Brain microvascular endothelial cell (primary cell): Measurements from ENCODE around the gene ZNF277.

ENCODE experiments used
- DNase-seq: peaks from one replicate; pipeline ENCODE4 v3.0.0-alpha.2; 2020
- H3K27ac ChIP-seq: fragments of 250-450 bp; sonication (Bioruptor Pico); 2 replicates; pipeline ENCODE4 v1.5.1; 2020; ENCODE audit warnings: mild to moderate bottlenecking, moderate library complexity
- H3K27me3 ChIP-seq: fragments of 250-450 bp; sonication (Bioruptor Pico); replicated peaks from 2 replicates; pipeline ENCODE4 v1.5.1; 2020; ENCODE audit warnings: mild to moderate bottlenecking
- H3K36me3 ChIP-seq: fragments of 250-450 bp; sonication (Bioruptor Pico); replicated peaks from 2 replicates; pipeline ENCODE4 v1.5.1; 2020; ENCODE audit warnings: mild to moderate bottlenecking
- H3K4me3 ChIP-seq: 2 replicates; pipeline ENCODE4 v1.5.1; 2011; ENCODE audit warnings: low read depth, mild to moderate bottlenecking, control low read depth, low read length, moderate library complexity
- in situ Hi-C: cut with HindIII; loops from 2 replicates; pipeline ENCODE4 v1.10.0; 2017; ENCODE audit warnings: low sequenced_read_pairs, low pct_ligation_motif_present
- TF ChIP-seq, protein P1 (sequence below): IDR thresholded peaks from 2 replicates; pipeline ENCODE4 v1.5.1; 2011; ENCODE audit warnings: low read depth, mild to moderate bottlenecking, moderate library complexity, low read length, control low read depth, inconsistent platforms; ENCODE audit errors: missing control alignments

ZNF277 gene

GRCh38 chr7:112271162-112271561 lies 64.7 kb downstream of the ZNF277 start:
- DNase-seq, result no peak
- in situ Hi-C loops, result no loop called here
- Histone ChIP-seq H3K27ac (no peak overlapping the region), H3K36me3 (no peaks in the 10 kb centered on the region), H3K4me3 (no peak overlapping the region), H3K27me3 (no peaks in the 10 kb centered on the region)
- TF ChIP-seq, protein P1, sequence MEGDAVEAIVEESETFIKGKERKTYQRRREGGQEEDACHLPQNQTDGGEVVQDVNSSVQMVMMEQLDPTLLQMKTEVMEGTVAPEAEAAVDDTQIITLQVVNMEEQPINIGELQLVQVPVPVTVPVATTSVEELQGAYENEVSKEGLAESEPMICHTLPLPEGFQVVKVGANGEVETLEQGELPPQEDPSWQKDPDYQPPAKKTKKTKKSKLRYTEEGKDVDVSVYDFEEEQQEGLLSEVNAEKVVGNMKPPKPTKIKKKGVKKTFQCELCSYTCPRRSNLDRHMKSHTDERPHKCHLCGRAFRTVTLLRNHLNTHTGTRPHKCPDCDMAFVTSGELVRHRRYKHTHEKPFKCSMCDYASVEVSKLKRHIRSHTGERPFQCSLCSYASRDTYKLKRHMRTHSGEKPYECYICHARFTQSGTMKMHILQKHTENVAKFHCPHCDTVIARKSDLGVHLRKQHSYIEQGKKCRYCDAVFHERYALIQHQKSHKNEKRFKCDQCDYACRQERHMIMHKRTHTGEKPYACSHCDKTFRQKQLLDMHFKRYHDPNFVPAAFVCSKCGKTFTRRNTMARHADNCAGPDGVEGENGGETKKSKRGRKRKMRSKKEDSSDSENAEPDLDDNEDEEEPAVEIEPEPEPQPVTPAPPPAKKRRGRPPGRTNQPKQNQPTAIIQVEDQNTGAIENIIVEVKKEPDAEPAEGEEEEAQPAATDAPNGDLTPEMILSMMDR, result no peak

GRCh38 chr7:112272921-112273561 lies 66.5 kb downstream of the ZNF277 start:
- H3K36me3 ChIP-seq, result no peaks in the 10 kb centered on the region
- H3K4me3 ChIP-seq, result no peak overlapping the region
- no peaks in the 10 kb centered on the region for H3K27me3 ChIP-seq
- no peak for DNase-seq
- no peak overlapping the region for H3K27ac ChIP-seq
- TF ChIP-seq, protein P1, result no peak
- in situ Hi-C loops, result no loop called here

- in situ Hi-C loops, result no loop called here
- Histone ChIP-seq H3K4me3 (no peak overlapping the region), H3K27me3 (no peaks in the 10 kb centered on the region), H3K27ac (no peak overlapping the region), H3K36me3 (no peaks in the 10 kb centered on the region)
- no peak for DNase-seq
- TF ChIP-seq, protein P1, result no peak
Observed at GRCh38 chr7:112279042-112279441, 72.5 kb downstream of the ZNF277 start.

DNA sequence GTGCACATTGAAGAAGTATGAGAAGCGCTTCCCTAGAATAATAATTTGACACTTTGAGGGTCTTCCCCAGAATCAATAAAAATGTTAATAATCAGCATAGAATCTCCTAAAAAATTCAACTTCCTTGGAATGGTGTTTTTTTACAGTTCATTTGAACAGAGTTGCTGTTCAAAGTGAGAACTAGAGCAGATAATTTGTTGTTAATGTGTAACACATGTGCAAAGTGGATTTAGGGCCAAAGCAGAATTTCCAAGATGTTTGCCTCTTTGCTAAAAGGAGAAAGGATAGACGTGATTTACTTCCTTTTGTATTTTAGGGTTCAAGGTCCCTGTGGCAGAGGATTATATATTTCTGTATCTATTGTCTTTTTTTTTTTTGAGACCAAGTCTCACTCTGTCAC lies 73.8 kb downstream of the ZNF277 start:
- H3K27me3 ChIP-seq, result no peaks in the 10 kb centered on the region
- no peak for DNase-seq
- in situ Hi-C loops, result no loop called here
- no peak overlapping the region for H3K4me3 ChIP-seq
- no peaks in the 10 kb centered on the region for H3K36me3 ChIP-seq
- TF ChIP-seq, protein P1, result no peak
- no peak overlapping the region for H3K27ac ChIP-seq

GRCh38 chr7:112282476-112283188 lies 76.1 kb downstream of the ZNF277 start:
- no peak overlapping the region for H3K4me3 ChIP-seq
- H3K36me3 ChIP-seq, result no peaks in the 10 kb centered on the region
- no peak overlapping the region for H3K27ac ChIP-seq
- TF ChIP-seq, protein P1, result no peak
- in situ Hi-C loops, result no loop called here
- no peaks in the 10 kb centered on the region for H3K27me3 ChIP-seq
- no peak for DNase-seq
